GM12878 (cell line): ENCODE data around the gene SEPTIN1. TPM values are rescaled to one million over a fixed set of nuclear protein-coding genes. Genes with fewer than 3 reads are reported as not detected.

Source experiments
- HDAC2 ChIP-seq: fragments of 200-600 bp; sonication (generic); IDR thresholded peaks from 2 replicates; pipeline ENCODE4 v1.6.1; 2017
- NR2C1 ChIP-seq: fragments of 450-650 bp; IDR thresholded peaks from 2 replicates; pipeline ENCODE4 v1.6.1; 2017; ENCODE audit warnings: antibody characterized with exemption, mild to moderate bottlenecking, moderate library complexity
- NR2C2 ChIP-seq: IDR thresholded peaks from 2 replicates; pipeline ENCODE4 v1.6.1; 2011; ENCODE audit warnings: borderline replicate concordance, low read depth; ENCODE audit not compliant: control insufficient read depth, insufficient read length
- POLR2A ChIP-seq: IDR thresholded peaks from 2 replicates; pipeline ENCODE4 v1.6.1; 2011; ENCODE audit warnings: low read depth, mild to moderate bottlenecking, low read length
- RBBP5 ChIP-seq: fragments of 200-600 bp; sonication (generic); conservative IDR thresholded peaks from 2 replicates; pipeline ENCODE4 v1.6.1; 2016
- polyA plus RNA-seq, 11 experiments: library from polyadenylated mRNA; depleted of rRNA in 4 of 11; unstranded in 6 of 11; stranded (reverse) in 5 of 11; fragments of >200 nt; fragmentation: Nextera tagmentation in 4 of 11; fragmentation: Illumina TruSeq in 1 of 11; extraction: Ambion mirVana in 4 of 11; extraction: Trizol in 1 of 11; gene quantifications; 1 replicate in 1 of 11; 2 replicates in 10 of 11; pipeline versions ENCODE4 v1.2.1 to v1.2.3, GENCODE V29; 2011 to 2016; ENCODE audit warnings: inconsistent platforms in 2 of 11, missing spikeins in 2 of 11, low read depth in 1 of 11
- total RNA-seq, 4 experiments: library from RNA; depleted of rRNA in 3 of 4; stranded (reverse); fragments of >200 nt in 3 of 4; fragmentation: Illumina TruSeq in 1 of 4; extraction: Trizol in 1 of 4; gene quantifications; 2 replicates each; pipeline versions ENCODE4 v1.2.1 to v1.2.3, GENCODE V29; 2013 to 2021
- TF ChIP-seq, protein P1 (sequence below): IDR thresholded peaks from 2 replicates; pipeline ENCODE4 v1.6.1; 2011; ENCODE audit warnings: borderline replicate concordance, low read depth, mild to moderate bottlenecking, moderate library complexity, low read length; ENCODE audit not compliant: insufficient read depth, poor library complexity, severe bottlenecking
- TF ChIP-seq, protein P2 (sequence below): fragments of 450-650 bp; formaldehyde crosslinking; IDR thresholded peaks from 2 replicates; pipeline ENCODE4 v1.4.0; 2022; ENCODE audit warnings: mild to moderate bottlenecking, moderate library complexity

Gene SEPTIN1
- total and polyA plus RNA-seq, 10 of the 15 experiments (the other 5 are each of a cell fraction or from before 2014, with no cell fraction given), result 2.8 to 153 (median 94.1) TPM

DNA sequence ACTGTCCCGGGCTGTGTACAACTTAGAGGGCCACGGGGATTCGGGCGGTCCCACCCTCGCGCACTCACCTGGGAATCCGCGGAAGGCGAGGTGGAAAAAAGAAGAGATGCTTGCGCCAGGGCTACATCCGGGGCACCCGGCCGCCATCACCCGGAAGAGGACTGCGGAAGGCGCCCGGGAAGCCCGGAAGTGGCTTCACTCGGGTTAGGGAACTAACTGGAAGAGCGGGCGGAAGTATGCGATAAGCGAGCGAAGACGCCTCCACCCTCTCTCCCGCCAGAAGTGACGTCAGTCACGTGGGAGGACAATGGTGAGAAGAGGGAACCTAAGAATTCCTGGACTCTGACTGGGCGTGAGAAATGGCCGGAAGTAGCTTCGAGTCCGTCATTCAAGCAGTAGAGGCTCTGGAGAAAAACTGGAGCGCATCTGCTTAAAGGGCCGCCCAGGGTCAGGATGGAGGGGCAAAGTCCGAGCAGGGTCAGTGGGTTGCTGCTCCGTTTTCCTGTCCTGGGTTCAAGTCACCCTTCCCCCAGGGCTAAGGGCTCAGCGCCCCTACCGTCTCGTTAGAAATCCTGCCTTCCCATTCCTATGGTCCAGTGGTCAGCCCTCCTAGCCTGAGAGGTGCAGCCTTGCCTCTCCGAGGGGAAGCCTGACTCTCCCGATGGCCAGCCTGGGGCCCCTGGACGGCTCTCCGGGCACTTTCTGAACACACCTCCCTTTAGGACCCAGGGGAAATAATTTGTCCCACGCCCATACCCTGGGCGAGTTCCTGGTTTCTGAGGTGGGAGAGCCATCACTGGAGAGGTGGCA, 27.0 kb downstream of the SEPTIN1 start, which contains the start of gene CD2BP2 (continued):
- TF ChIP-seq, protein P1, sequence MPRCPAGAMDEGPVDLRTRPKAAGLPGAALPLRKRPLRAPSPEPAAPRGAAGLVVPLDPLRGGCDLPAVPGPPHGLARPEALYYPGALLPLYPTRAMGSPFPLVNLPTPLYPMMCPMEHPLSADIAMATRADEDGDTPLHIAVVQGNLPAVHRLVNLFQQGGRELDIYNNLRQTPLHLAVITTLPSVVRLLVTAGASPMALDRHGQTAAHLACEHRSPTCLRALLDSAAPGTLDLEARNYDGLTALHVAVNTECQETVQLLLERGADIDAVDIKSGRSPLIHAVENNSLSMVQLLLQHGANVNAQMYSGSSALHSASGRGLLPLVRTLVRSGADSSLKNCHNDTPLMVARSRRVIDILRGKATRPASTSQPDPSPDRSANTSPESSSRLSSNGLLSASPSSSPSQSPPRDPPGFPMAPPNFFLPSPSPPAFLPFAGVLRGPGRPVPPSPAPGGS, result peak; percentile 43
- TF ChIP-seq, protein P2, sequence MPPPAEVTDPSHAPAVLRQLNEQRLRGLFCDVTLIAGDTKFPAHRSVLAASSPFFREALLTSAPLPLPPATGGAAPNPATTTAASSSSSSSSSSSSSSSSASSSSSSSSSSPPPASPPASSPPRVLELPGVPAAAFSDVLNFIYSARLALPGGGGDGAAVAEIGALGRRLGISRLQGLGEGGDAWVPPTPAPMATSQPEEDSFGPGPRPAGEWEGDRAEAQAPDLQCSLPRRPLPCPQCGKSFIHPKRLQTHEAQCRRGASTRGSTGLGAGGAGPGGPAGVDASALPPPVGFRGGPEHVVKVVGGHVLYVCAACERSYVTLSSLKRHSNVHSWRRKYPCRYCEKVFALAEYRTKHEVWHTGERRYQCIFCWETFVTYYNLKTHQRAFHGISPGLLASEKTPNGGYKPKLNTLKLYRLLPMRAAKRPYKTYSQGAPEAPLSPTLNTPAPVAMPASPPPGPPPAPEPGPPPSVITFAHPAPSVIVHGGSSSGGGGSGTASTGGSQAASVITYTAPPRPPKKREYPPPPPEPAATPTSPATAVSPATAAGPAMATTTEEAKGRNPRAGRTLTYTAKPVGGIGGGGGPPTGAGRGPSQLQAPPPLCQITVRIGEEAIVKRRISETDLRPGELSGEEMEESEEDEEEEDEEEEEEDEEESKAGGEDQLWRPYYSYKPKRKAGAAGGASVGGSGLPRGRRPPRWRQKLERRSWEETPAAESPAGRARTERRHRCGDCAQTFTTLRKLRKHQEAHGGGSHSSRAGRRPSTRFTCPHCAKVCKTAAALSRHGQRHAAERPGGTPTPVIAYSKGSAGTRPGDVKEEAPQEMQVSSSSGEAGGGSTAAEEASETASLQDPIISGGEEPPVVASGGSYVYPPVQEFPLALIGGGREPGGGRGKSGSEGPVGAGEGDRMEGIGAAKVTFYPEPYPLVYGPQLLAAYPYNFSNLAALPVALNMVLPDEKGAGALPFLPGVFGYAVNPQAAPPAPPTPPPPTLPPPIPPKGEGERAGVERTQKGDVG, result no peak
- TF ChIP-seq HDAC2 (no peak), NR2C1 (peak; percentile 98), RBBP5 (no peak), NR2C2 (no peak), POLR2A (peak; percentile 68)
